ENCODE data around the gene GFER. TPM values are rescaled to one million over a fixed set of nuclear protein-coding genes. Genes with fewer than 3 reads are reported as not detected.
A peak's percentile ranks its signal among the peaks of the same experiment; 100 is the strongest.

GFER gene
- total and polyA plus RNA-seq, 9 of the 15 experiments (the other 6 are each of a cell fraction or from before 2014, with no cell fraction given): 4.3 to 53.7 (median 19.8) TPM

GRCh38 chr16:1960665-1961630 is 23.0 kb upstream of the GFER start (continued):
- TF ChIP-seq ZBTB40 (IDR thresholded peaks at IDR 0.05) (0 out of 2 replicates have a peak, but pooled peaks have one; percentile 6), ZBTB40 (CRISPR knock-in tag; IDR thresholded peaks at IDR 0.05) (no peak), PHF21A (IDR thresholded peaks at IDR 0.05; ENCODE audit: borderline replicate concordance, low read depth) (0 out of 2 replicates have a peak, but pooled peaks have one; percentile 40), ZNF79 (CRISPR knock-in tag; IDR thresholded peaks at IDR 0.05; ENCODE audit: low read depth) (no peak), SRF (CRISPR knock-in tag; IDR thresholded peaks at IDR 0.05) (no peak), ZNF347 (CRISPR knock-in tag; IDR thresholded peaks at IDR 0.05; ENCODE audit: low read depth) (peak; percentile 42; the same call in 1 of the 2 replicates), TCF7 (IDR thresholded peaks at IDR 0.05; ENCODE audit: borderline replicate concordance) (no peak), BMI1 (IDR thresholded peaks at IDR 0.05; ENCODE audit: low read length) (no peak), PTTG1 (tag; IDR thresholded peaks at IDR 0.05; ENCODE audit: low read depth) (no peak), PHTF2 (CRISPR knock-in tag; IDR thresholded peaks at IDR 0.05) (no peak; the same call in 1 of the 2 replicates), SMAD2 (IDR thresholded peaks at IDR 0.05; ENCODE audit: low read depth, low read length) (no peak), HMBOX1 (IDR thresholded peaks at IDR 0.05) (no peak), HNRNPK (IDR thresholded peaks at IDR 0.05; ENCODE audit: low read depth, low read length, poor library complexity, severe bottlenecking) (no peak), ID3 (CRISPR knock-in tag; IDR thresholded peaks at IDR 0.05) (no peak), ID3 (tag; IDR thresholded peaks at IDR 0.05) (no peak), TGIF2 (CRISPR knock-in tag; IDR thresholded peaks at IDR 0.05) (no peak), ILF3 (IDR thresholded peaks at IDR 0.05; ENCODE audit: borderline replicate concordance) (peak; percentile 90)
